ENCODE measurements around the gene RGMA.

GRCh38 chr15:93029836-93030429 lies 59.1 kb downstream of the RGMA start:
- TF ChIP-seq POLR2A (IDR thresholded peaks at IDR 0.05; ENCODE audit: low read depth, low read length) = no peak
- no peak for TF ChIP-seq TAF1 (IDR thresholded peaks at IDR 0.05; ENCODE audit: borderline replicate concordance, low read depth, low read length)
- TF ChIP-seq POLR2AphosphoS5 (IDR thresholded peaks at IDR 0.05; ENCODE audit: low read depth, low read length) = no peak

Measured in GM12892 (cell line).